Psoas muscle (tissue), 8 donors: ENCODE results near the gene FASN. TPM values are rescaled to one million over a fixed set of nuclear protein-coding genes. Genes with fewer than 3 reads are reported as not detected.
A peak's percentile ranks its signal among the peaks of the same experiment; 100 is the strongest.

ENCODE experiments used
- ATAC-seq, 4 donors: fragments of 200-7000 bp; cut with Tn5 transposase; one replicate each; pipeline ENCODE4 v1.9.1; 2020; ENCODE audit warnings: moderate library complexity in 3 of 4, mild to moderate bottlenecking in 2 of 4
- DNase-seq, 2 donors: peaks; one replicate each; pipeline ENCODE4 v3.0.0-alpha.2; 2020
- H3K27ac ChIP-seq: fragments of 200-600 bp; one replicate; pipeline ENCODE4 v1.8.0; 2022
- H3K27me3 ChIP-seq, 3 donors: fragments of 200-600 bp in 1 of 3; one replicate each; pipeline versions ENCODE4 v1.6.1 to v1.8.0; 2013 to 2022; ENCODE audit warnings: low read length in 2 of 3, mild to moderate bottlenecking in 2 of 3, moderate library complexity in 1 of 3; ENCODE audit not compliant: insufficient read depth in 3 of 3
- H3K36me3 ChIP-seq, 2 donors: fragments of 200-600 bp in 1 of 2; one replicate each; pipeline versions ENCODE4 v1.6.1 to v1.8.0; 2013 to 2022; ENCODE audit warnings: low read depth in 1 of 2, mild to moderate bottlenecking in 1 of 2, moderate library complexity in 1 of 2; ENCODE audit not compliant: insufficient read depth in 1 of 2
- H3K4me1 ChIP-seq: fragments of 200-600 bp; one replicate; pipeline ENCODE4 v1.8.0; 2022
- H3K4me3 ChIP-seq: fragments of 200-600 bp; one replicate; pipeline ENCODE4 v1.8.0; 2022; ENCODE audit warnings: mild to moderate bottlenecking
- H3K9me3 ChIP-seq: fragments of 200-600 bp; one replicate; pipeline ENCODE4 v1.8.0; 2022
- WGBS, 3 donors: extraction: QIAGEN DNeasy Blood & Tissue Kit; methylation state at CpG; one replicate each; pipeline versions ENCODE4 v1.1.6 to v1.1.7; 2013; 5-methylcytosine and 5-hydroxymethylcytosine counted together
- intact Hi-C, 2 donors: fragments of 100-400 bp; cut with DNase I; formaldehyde crosslinking; loops; one replicate each; pipeline versions ENCODE4 v1.11.0 to v1.14.2; 2022
- polyA plus RNA-seq, 3 donors: library from polyadenylated mRNA; stranded (reverse); fragments of 200-250 nt; gene quantifications; one replicate each; pipeline ENCODE4 v1.2.3, GENCODE V29; 2013
- total RNA-seq, 4 donors: library from RNA; stranded (reverse); fragmentation: NEBNext Ultra II Directional in 2 of 4; extraction: Animal tissue kit (Norgen Biotek cat#: 25700) in 2 of 4; gene quantifications; one replicate each; pipeline versions ENCODE4 v1.2.1 to v1.2.4, GENCODE V29; 2021 to 2023
- TF ChIP-seq, protein P1 (sequence below): fragments of 200-600 bp; IDR thresholded peaks from one replicate; pipeline ENCODE4 v1.8.0; 2022; ENCODE audit warnings: antibody characterized with exemption
- donor health status: healthy with polysubstance abuse.
- donor health status: DM: no; HTN: no; CAD: no; lungs with moderate emphysema.
- donor health status: Bipolar disorder and iron deficiency.
- donor health status: healthy.
- donor health status: DM: yes; HTN: yes; CAD: no.
- donor health status: DM: no; HTN: no; CAD: no.
- donor health status: DM: no; HTN: no; CAD: no.
- donor health status: DM: yes; HTN: yes; CAD: no.

Gene FASN
- total and polyA plus RNA-seq, 7 donors: 8.9 to 37.3 (median 22.7) TPM

DNA sequence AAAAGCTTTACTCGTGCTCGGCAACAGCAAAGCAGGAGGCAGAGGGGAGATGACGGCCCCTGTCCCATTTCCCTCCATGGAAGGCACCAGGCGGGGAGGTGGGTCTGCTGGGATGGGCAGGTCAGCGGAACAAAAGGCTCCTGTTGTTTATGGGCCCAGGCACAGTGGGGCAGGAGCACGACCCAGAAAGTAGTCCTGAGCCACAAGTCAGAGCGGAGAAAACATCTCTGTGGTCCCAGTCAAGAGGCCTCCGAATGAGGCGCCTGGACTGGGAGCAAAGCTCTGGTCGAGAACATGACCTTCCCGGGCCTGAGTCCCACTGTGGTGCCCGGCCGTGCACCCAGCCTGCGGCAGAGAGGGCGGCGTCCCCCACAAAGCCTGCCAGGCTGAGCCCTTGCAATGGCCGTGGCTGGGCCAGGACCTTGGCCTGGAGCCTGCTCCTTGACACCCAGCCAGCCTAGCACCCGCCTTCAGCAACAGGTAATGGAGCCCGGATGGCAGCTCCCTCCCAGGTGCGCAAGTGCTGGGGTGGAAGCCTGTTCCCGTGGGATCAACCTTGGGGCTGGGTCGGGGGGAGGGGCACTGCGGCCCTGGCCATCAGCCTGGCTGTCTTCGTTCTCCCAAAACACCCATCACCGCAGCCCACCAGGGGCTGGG lies 50.0 kb downstream of the FASN start:
- H3K27ac ChIP-seq: no peak overlapping the region
- DNase-seq (peak in 1 of 2 donors; percentile 39), ATAC-seq (no peak)
- intact Hi-C loops: loop anchor here in 1 of 2 donors (2.0 kb wide), 1 partner anchor 25 kb away; no protein-coding TSS in a partner anchor
- no peaks in the 10 kb centered on the region for H3K9me3 ChIP-seq
- TF ChIP-seq, protein P1, sequence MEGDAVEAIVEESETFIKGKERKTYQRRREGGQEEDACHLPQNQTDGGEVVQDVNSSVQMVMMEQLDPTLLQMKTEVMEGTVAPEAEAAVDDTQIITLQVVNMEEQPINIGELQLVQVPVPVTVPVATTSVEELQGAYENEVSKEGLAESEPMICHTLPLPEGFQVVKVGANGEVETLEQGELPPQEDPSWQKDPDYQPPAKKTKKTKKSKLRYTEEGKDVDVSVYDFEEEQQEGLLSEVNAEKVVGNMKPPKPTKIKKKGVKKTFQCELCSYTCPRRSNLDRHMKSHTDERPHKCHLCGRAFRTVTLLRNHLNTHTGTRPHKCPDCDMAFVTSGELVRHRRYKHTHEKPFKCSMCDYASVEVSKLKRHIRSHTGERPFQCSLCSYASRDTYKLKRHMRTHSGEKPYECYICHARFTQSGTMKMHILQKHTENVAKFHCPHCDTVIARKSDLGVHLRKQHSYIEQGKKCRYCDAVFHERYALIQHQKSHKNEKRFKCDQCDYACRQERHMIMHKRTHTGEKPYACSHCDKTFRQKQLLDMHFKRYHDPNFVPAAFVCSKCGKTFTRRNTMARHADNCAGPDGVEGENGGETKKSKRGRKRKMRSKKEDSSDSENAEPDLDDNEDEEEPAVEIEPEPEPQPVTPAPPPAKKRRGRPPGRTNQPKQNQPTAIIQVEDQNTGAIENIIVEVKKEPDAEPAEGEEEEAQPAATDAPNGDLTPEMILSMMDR: no peak
- 82 to 92% (median 85%) methylated on average over 22 to 25 of the region's 25 CpGs for WGBS, 3 donors
- H3K4me1 ChIP-seq: peaks cover 19% of the 10 kb centered on the region
- no peaks in the 10 kb centered on the region for H3K27me3 ChIP-seq
- peaks cover 0 to 33% of the 10 kb centered on the region in 2 donors for H3K36me3 ChIP-seq
- no peak overlapping the region for H3K4me3 ChIP-seq

- no peaks in the 10 kb centered on the region for H3K9me3 ChIP-seq
- TF ChIP-seq, protein P1: no peak
- DNase-seq (no peak), ATAC-seq (no peak)
- 87 to 91% (median 89%) methylated on average over 24 of the region's 24 CpGs for WGBS, 3 donors
- peaks cover 12% of the 10 kb centered on the region for H3K4me1 ChIP-seq
- H3K27ac ChIP-seq: no peak overlapping the region
- H3K36me3 ChIP-seq: peaks cover 0 to 33% of the 10 kb centered on the region in 2 donors
- H3K27me3 ChIP-seq: no peaks in the 10 kb centered on the region
- intact Hi-C loops: loop anchor here in 1 of 2 donors (2.0 kb wide), 1 partner anchor 25 kb away; no protein-coding TSS in a partner anchor
- no peak overlapping the region for H3K4me3 ChIP-seq
These were observed 50.7 kb downstream of the FASN start for GRCh38 chr17:82047379-82047778.

GRCh38 chr17:82046903-82047302 lies 51.1 kb downstream of the FASN start:
- no peak for DNase-seq
- H3K36me3 ChIP-seq: peaks cover 0 to 33% of the 10 kb centered on the region in 2 donors
- H3K4me3 ChIP-seq: no peak overlapping the region
- H3K27me3 ChIP-seq: no peaks in the 10 kb centered on the region
- 84 to 87% (median 87%) methylated on average over 21 of the region's 21 CpGs for WGBS, 3 donors
- TF ChIP-seq, protein P1: no peak
- peaks cover 11% of the 10 kb centered on the region for H3K4me1 ChIP-seq
- H3K9me3 ChIP-seq: no peaks in the 10 kb centered on the region
- H3K27ac ChIP-seq: no peak overlapping the region
- intact Hi-C loops: loop anchor here in 1 of 2 donors (2.0 kb wide), 1 partner anchor 26 kb away; no protein-coding TSS in a partner anchor
- no peak for ATAC-seq

DNA sequence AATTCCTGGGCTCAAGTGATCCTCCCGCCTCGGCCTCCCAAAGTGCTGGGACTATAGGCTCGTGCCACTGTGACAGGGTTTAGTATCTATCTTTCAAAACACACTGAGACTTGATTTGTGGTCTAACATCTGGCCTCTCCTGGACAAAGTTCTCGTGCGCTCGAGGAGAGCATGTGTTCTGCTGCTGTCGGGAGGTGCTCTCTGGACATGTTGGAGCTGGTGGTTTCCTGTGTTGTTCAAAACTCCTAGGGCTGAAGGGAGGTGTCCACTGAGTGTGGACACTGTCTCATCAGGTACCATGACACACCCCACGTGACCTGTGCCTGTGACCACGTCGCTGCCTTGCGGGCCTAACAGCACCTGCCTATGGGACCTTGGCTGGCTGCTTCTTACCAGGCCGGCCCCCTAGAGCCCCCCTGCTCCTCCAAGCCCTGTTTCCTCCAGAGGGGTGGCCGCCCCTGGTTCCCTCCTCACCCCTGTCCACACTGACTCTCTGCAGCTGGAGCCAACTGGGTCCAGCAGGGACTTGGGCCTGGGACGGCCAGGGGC lies 52.0 kb downstream of the FASN start:
- TF ChIP-seq, protein P1: no peak
- no peaks in the 10 kb centered on the region for H3K27me3 ChIP-seq
- H3K27ac ChIP-seq: no peak overlapping the region
- DNase-seq (no peak), ATAC-seq (peak in 2 of 4 donors; percentile 14 to 22)
- H3K9me3 ChIP-seq: no peaks in the 10 kb centered on the region
- 53 to 62% (median 54%) methylated on average over 14 of the region's 14 CpGs for WGBS, 3 donors
- intact Hi-C loops: loop anchor here in 1 of 2 donors (2.0 kb wide), 1 partner anchor 27 kb away; no protein-coding TSS in a partner anchor
- no peak overlapping the region for H3K4me3 ChIP-seq
- H3K36me3 ChIP-seq: peaks cover 0 to 33% of the 10 kb centered on the region in 2 donors
- peaks cover 11% of the 10 kb centered on the region for H3K4me1 ChIP-seq
